ENCODE results near the gene TMCO4. TPM values are rescaled to one million over a fixed set of nuclear protein-coding genes. Genes with fewer than 3 reads are reported as not detected.

Gene TMCO4
- total RNA-seq, 1 donor from 2014 or later = 1.8 TPM

DNA sequence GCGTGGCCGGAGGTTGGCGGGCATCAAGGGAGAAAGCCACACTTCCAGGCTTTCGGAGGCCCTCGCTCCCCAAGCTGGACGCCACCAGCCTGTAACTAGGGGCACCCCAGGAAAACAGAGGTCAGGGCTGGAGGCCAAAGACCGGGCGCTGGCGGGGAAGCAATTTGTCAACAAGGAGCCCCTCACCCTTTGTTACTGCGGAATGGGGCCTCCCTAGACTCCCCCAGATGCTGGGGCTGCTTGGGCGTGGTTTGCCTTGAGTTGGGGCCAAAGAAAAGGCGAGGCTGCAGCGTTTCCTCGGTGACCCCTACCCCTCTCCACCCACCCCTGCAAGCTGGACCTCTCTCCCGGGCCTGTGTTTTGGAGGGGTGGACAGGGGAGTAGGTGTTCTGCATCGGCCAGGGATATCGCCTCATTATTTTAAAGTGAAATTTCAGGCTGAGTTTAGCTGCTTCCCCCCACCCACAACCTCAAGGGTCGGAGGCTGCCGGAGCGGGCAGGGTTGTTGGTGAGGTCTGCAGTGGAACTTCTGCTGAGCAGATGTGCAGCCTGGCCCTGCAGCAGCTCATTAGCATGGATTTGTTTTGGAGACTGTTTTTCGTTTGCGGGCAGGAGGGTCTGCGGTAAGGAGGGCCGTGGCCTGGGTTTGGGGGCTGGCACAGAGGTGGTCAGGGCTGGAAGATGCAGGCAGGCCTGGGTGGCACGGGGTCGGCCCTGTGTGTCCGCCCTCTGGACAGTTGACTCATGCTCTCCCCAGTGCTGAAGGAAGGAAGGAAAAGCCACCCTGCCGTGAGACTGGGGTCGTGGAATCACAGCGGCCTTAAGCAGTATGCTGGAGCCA is 154.1 kb downstream of the TMCO4 start:
- no peak for TF ChIP-seq EZH2 (IDR thresholded peaks at IDR 0.05; ENCODE audit: insufficient read depth, low read length)
- TF ChIP-seq, protein P1, sequence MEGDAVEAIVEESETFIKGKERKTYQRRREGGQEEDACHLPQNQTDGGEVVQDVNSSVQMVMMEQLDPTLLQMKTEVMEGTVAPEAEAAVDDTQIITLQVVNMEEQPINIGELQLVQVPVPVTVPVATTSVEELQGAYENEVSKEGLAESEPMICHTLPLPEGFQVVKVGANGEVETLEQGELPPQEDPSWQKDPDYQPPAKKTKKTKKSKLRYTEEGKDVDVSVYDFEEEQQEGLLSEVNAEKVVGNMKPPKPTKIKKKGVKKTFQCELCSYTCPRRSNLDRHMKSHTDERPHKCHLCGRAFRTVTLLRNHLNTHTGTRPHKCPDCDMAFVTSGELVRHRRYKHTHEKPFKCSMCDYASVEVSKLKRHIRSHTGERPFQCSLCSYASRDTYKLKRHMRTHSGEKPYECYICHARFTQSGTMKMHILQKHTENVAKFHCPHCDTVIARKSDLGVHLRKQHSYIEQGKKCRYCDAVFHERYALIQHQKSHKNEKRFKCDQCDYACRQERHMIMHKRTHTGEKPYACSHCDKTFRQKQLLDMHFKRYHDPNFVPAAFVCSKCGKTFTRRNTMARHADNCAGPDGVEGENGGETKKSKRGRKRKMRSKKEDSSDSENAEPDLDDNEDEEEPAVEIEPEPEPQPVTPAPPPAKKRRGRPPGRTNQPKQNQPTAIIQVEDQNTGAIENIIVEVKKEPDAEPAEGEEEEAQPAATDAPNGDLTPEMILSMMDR (IDR thresholded peaks at IDR 0.05; ENCODE audit: insufficient read depth, low read depth, low read length) = no peak
- peaks cover 30% of the 10 kb centered on the region for H3K4me1 ChIP-seq (ENCODE audit: insufficient read depth, low read length)
- H3K27ac Mint-ChIP-seq (ENCODE audit: unreplicated experiment) = peak overlapping the region; percentile 62
- H3K4me3 ChIP-seq (ENCODE audit: insufficient read depth, low read depth, low read length) = peak overlapping the region; percentile 78
- H3K4me3 Mint-ChIP-seq (ENCODE audit: unreplicated experiment) = peak overlapping the region; percentile 98
- peak overlapping the region; percentile 100 for H3K4me2 ChIP-seq (ENCODE audit: low read length)
- peaks cover 55% of the 10 kb centered on the region for H4K20me1 ChIP-seq (ENCODE audit: insufficient read depth, low read length)
- no peak for FAIRE-seq
- H3K9me3 ChIP-seq (ENCODE audit: insufficient read depth, low read depth, low read length) = no peaks in the 10 kb centered on the region
- H3K4me1 Mint-ChIP-seq (ENCODE audit: low read depth, unreplicated experiment) = peaks cover 10% of the 10 kb centered on the region
- peak overlapping the region; percentile 92 for H3K9ac ChIP-seq (ENCODE audit: low read length)
- peak overlapping the region; percentile 79 for H2AFZ ChIP-seq (ENCODE audit: low read depth, low read length)
- no peaks in the 10 kb centered on the region for H3K27me3 ChIP-seq (ENCODE audit: insufficient read depth, low read length)
- no peaks in the 10 kb centered on the region for H3K36me3 ChIP-seq (ENCODE audit: insufficient read depth, low read length)
- H3K36me3 Mint-ChIP-seq (ENCODE audit: low read depth, unreplicated experiment) = peaks cover 2% of the 10 kb centered on the region
- no peak for DNase-seq (ENCODE audit: low read depth)
- H3K27ac ChIP-seq (ENCODE audit: low read depth, low read length) = no peak overlapping the region
- H3K9me3 Mint-ChIP-seq (ENCODE audit: unreplicated experiment) = no peaks in the 10 kb centered on the region
- H3K27me3 Mint-ChIP-seq (ENCODE audit: low read depth, unreplicated experiment) = peaks cover 9% of the 10 kb centered on the region
- H3K79me2 ChIP-seq (ENCODE audit: insufficient read depth, low read length) = peaks cover 58% of the 10 kb centered on the region

DNA sequence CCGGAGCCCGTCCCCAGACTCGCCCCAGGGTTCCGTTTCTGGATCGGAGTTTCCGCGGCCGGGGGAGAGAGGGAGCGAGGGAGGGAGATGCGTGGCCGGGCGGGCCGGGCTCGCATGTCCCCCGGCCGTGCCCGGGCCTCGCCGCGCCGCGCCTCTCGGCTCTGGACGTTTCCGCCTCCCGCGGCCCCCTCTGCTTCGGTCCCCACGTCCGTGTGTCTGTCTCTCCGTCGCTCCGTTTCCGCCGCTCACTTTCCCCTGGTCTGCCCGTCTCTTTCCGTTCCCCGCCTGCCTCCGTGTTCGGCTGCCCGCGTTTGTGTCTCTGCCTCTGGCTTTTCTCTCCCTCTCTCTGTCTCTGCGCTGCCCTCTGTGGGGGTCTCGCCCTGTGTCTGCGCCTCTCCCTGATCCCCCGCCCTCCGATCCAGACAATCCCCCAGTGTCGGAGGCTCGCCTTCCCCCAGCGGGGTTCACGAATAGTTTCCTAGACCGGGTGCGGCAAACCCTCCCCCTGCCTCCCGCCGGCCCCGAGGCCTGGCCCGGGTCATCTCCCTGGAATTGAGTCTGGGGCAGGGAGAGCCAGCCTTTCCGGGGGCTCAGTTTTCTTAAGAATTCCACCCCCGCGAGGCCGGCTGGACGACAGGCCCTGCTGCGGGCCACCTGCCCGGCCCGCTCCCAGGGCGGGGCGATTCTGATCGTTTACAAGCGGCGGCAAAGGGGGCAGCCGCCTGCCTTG is 154.9 kb downstream of the TMCO4 start:
- no peak for DNase-seq (ENCODE audit: low read depth)
- Histone ChIP-seq H3K9me3 (ENCODE audit: insufficient read depth, low read depth, low read length) (no peaks in the 10 kb centered on the region), H3K4me1 (ENCODE audit: insufficient read depth, low read length) (peaks cover 37% of the 10 kb centered on the region), H3K4me3 (ENCODE audit: insufficient read depth, low read depth, low read length) (peak overlapping the region; percentile 78), H2AFZ (ENCODE audit: low read depth, low read length) (peak overlapping the region; percentile 79), H3K4me2 (ENCODE audit: low read length) (peak overlapping the region; percentile 100), H3K27me3 (ENCODE audit: insufficient read depth, low read length) (no peaks in the 10 kb centered on the region), H3K36me3 (ENCODE audit: insufficient read depth, low read length) (no peaks in the 10 kb centered on the region), H4K20me1 (ENCODE audit: insufficient read depth, low read length) (peaks cover 47% of the 10 kb centered on the region), H3K9ac (ENCODE audit: low read length) (peak overlapping the region; percentile 92), H3K27ac (ENCODE audit: low read depth, low read length) (peak overlapping the region; percentile 40), H3K79me2 (ENCODE audit: insufficient read depth, low read length) (peaks cover 50% of the 10 kb centered on the region)
- Mint-ChIP-seq H3K4me1 (ENCODE audit: low read depth, unreplicated experiment) (peaks cover 17% of the 10 kb centered on the region), H3K4me3 (ENCODE audit: unreplicated experiment) (peak overlapping the region; percentile 98), H3K27me3 (ENCODE audit: low read depth, unreplicated experiment) (peaks cover 9% of the 10 kb centered on the region), H3K27ac (ENCODE audit: unreplicated experiment) (peak overlapping the region; percentile 63), H3K9me3 (ENCODE audit: unreplicated experiment) (no peaks in the 10 kb centered on the region), H3K36me3 (ENCODE audit: low read depth, unreplicated experiment) (peaks cover 2% of the 10 kb centered on the region)
- no peak for FAIRE-seq
- TF ChIP-seq, protein P1 (IDR thresholded peaks at IDR 0.05; ENCODE audit: insufficient read depth, low read depth, low read length) = no peak
- TF ChIP-seq EZH2 (IDR thresholded peaks at IDR 0.05; ENCODE audit: insufficient read depth, low read length) = no peak
